HG02852 (cell line): ENCODE measurements around the gene NXNL2.

Experiments
- ATAC-seq: cut with Tn5 transposase; IDR thresholded peaks from one replicate; pipeline ENCODE4 v1.9.1; 2021; ENCODE audit warnings: mild to moderate bottlenecking, moderate library complexity; ENCODE audit not compliant: unreplicated experiment

The NXNL2 gene

GRCh38 chr9:88534456-88535225, at the start of gene NXNL2:
Gene NXNL2, plus strand, starts transcription at chr9:88535178. Its CDS starts 257 bp downstream, at chr9:88535435.
- no peak for ATAC-seq

DNA sequence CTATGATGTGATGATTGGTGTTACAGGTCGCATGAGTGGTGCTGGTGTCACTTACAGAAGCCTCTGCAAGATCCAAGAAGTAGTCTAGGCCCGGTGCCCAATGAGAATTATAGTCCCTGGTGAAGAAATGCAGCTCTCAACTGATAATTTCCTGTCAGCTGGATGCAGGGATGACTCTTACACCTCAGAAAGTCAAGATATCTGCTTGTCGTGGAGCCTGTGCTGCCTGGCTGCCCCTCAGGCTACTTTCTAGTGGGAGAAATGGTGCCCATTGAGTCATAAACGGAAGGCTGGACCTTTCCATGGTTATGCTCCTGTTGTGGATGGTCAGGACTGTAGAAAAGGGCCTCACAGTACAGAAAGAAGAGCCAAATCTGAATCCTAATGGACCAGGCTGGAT, 46.8 kb upstream of the NXNL2 start:
- ATAC-seq, result no peak

DNA sequence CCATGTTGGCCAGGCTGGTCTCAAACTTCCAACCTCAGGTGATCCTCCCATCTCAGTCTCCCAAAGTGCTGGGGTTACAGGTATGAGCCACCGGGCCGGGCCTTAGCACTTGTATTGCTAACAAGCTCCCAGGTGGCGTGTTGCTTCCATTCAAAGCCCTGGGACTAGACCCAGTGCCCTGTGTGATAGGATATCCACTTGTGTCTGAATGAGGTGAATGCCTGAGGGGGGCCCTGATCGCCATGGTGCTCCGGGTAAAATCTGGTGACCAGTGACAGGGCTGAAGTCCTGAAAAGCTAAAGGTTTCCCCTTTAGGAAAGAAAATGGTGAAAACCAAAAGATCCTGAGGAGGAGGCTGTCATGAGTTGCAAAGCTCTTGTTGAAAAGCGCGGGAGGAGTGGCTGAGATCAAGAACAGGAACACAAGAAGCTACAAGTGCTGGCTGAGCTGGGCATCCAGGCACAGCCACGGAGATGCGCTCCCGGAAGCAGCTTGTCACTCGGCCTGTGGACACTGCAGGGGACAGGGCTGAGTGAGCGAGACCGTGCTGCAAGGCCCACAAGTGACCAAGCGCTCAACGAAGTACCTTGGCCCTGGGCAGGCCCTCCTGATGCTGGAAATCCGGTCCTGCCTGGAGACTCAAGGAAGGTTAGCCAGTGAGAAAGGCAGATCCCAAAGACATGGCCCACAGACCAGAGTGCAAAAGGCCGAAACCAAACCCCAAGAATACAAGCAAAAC, 39.8 kb upstream of the NXNL2 start:
- ATAC-seq, result no peak

GRCh38 chr9:88497224-88497623, 37.8 kb upstream of the NXNL2 start:
- ATAC-seq, result no peak

DNA sequence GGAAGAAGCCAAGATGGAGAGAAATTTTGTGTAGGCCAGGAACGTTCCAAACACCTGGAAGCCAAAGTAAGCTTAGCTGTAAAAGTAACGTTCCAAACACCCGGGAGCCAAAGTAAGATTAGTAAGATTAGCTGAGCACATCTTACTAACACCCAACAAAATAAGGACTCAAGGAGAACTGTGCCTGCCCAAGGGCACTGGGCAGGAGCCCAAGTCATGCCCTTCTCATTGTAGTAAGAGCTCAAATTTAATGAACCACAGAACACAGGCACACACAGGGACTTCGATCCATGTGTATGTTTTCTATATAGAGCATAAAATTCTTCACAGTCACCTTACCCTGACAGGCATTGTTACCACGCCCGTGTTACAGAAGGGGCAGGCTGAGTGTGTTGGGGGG, 36.1 kb upstream of the NXNL2 start:
- ATAC-seq, result no peak

- ATAC-seq, result no peak
These were observed 33.9 kb upstream of the NXNL2 start for GRCh38 chr9:88501086-88501485.

DNA sequence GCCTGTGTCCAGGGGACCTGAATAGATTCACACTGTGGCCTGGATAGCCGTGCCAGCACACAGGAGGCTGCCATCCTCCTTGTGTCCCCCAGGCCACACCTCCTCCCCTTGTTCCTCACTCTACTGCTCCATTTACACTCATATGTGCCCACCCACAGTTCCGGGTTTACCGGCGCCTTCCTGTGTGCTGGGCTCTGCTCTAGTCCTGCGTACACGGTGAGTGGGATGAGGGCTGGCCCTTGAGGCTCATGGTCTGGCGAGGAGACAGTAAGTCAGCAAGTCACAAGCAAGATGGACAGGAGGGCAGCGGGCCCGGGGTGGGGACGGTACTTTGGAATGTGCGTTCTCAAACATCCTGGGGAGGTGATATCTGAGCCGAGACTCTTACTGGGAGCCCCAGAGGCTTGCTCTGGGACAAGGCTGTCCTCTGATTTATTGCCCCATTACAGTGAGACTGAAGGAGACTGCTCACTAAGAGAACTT, 32.4 kb upstream of the NXNL2 start:
- ATAC-seq, result no peak

- ATAC-seq, result no peak
These were observed 31.7 kb upstream of the NXNL2 start for GRCh38 chr9:88503081-88503844.

DNA sequence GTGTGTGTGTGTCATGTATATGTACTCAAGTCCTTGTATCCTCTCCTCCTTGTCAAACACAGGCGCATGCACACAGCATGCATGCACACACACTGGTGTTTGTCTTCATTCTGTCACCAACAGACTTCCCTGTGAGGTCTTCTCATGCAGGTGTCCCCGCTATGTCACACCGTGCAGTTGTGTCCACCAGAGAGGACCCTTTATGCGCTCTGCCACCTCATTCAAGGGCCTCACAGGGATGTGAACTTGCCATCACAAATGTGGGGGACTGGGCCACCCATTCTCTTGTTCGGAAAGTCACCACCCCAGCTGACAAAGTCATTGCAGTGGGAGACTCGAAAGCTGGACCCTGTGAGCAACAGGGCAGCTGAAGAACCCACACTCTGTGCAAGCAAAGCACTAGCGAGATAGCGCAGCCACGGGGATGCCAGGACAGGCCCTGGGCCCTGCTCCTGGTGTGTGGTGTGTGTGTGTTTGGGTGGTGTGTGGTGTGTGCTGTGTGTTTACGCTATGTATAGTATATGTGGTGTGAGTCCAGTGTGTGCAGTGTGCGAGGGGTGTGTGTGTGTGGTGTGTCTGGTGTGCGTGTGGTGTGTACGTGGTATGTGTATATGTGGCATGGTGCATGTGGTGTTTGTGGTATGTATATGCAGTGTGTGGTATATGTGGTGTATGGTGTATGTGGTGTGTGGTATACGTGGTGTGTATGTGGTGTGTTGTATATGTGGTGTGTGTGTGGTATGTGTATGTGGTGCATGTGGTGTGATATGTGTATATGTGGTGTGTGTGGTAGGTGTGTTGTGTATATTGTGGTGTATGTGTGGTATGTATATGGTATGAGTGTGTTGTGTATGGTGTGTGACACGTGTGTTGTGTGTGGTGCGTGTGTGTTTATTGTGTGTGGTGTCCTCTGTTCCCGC, 30.9 kb upstream of the NXNL2 start:
- ATAC-seq, result no peak

- no peak for ATAC-seq
These were observed 26.7 kb upstream of the NXNL2 start for GRCh38 chr9:88508326-88508725.

- no peak for ATAC-seq
These were observed 23.1 kb upstream of the NXNL2 start for GRCh38 chr9:88511906-88512305.

GRCh38 chr9:88514247-88514646, 20.7 kb upstream of the NXNL2 start:
- no peak for ATAC-seq

GRCh38 chr9:88521308-88521707, 13.7 kb upstream of the NXNL2 start:
- ATAC-seq, result no peak

DNA sequence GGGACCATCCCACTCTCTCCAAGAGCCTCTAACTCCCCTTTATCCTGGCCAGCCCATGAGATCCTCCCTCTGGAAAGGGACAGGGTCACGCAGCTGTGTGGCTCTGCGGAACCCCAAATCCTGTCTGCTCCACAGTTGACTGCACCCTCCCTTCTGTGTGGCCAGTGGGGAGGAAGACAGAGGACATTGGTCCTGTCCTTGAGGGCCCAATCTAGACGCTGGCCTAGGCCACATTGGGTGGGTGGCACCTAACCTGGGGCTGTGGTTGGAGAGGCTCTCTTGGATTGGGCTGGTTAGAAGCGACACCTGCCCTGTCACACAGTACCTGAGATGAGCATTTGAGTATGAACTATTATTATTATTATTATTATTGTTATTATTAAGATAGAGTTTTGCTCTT, 12.6 kb upstream of the NXNL2 start:
- ATAC-seq, result no peak

DNA sequence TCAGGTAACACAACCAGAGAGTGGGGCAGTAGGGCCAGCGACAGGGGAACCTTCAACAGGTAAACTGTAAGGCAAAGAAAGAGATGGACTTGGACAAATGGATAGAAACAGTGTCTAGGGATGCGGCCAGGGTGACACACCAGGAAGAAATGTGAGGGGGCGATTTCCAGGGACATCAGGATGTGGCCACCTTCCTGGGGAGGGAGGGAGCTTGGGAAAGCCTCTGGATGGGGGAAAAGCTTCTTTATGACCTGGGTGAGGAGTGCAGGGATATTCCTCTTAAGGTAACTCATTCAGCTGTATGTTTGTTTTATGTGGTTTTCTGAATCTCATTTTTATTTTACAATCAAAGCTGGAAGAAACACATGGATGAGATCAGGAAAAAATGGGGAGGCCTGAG, 11.9 kb upstream of the NXNL2 start:
- no peak for ATAC-seq

DNA sequence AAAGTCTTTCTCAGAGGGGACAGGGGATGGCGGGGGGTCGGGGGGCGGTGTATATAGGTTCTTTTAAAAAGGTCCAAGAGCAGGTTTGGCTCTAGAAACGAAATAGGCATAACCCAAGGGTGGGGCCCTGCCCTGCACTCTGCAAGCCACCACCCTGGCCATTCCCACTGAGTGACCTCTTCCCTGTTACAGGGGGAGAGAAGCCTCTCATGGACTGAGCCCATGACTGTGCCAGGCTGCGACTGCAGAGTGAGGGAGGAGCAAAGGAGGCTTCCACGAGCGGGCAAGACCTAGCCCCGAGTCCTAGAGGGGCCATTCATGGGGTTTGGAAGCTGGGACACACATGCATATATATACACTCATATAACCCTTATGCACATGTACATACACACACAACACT, 10.1 kb upstream of the NXNL2 start:
- no peak for ATAC-seq

DNA sequence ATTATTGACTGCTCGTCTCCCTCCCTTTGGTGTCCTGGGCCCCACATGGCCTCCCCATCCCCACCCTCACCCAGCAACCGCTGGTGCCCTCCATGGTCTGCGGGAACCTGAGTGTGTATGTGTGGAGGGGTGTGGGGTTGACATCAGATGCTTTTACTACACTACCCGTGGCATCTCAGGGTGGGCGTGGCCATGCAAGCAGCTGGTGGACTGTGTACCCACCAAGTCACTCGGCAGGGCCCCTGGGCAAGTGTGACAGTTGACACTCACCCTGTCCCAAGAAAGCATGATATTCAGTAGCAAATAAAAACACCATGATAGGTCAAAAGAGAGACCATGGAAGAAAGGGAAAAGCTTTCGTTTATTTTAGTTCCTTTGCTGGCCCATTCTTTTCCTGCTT, 7.4 kb upstream of the NXNL2 start:
- no peak for ATAC-seq

DNA sequence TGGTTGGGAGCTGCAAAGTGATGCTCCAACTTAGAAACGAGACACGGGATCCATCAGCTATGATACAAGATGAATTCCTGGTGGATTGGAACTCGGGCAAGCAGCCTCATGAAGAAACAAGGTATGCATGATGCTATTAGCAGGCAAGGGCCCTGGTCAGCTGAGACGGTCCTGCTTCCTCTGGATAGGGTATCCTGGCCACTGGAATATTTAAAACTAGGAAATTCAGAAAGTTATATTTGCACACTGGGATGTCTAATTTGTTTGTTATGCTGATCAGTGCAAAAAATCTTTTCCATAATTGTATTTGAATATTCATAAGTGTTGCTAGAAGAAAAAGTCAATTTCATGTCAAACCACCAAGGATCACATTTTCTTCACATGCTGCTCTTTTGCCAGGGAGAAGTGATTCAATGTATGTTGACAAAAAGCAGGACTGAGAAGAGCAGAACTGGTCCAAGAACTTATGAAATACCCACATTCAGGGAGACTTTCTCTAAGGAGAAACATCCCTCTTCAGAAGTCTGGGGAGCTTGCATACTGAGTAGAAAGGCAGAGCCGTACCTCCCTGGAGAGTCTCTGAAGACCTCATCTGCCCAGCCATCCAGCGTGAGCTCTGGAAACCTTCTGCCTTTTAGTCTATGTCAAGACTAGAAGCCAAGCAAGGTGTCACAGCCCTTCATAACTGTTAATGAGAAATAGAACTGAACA, 6.7 kb upstream of the NXNL2 start:
- ATAC-seq, result no peak

- ATAC-seq, result no peak
These were observed 5.5 kb upstream of the NXNL2 start for GRCh38 chr9:88529496-88529895.

DNA sequence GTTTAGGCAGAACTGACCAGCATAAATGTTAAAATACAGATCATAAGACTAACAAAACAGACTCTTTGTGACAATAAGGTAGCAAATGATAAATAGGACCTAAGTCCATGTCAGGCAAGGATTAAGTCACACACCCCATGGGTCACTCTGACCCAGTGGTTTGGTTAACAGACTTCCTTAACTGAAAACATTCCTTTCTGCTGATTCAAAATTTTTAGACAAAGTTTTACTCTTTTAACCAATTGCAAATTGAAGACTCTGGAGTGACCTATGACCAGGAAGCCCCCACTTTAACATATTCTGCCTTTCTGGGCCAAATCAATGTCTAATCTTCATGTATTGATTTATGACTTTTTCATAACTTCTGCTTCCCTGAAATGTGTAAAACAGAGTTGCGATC, 4.9 kb upstream of the NXNL2 start:
- no peak for ATAC-seq
